GM21529 (cell line): ENCODE results near the gene BDKRB2.

Experiments used
- ATAC-seq: cut with Tn5 transposase; IDR thresholded peaks from one replicate; pipeline ENCODE4 v1.9.1; 2021; ENCODE audit not compliant: unreplicated experiment

Gene BDKRB2

DNA sequence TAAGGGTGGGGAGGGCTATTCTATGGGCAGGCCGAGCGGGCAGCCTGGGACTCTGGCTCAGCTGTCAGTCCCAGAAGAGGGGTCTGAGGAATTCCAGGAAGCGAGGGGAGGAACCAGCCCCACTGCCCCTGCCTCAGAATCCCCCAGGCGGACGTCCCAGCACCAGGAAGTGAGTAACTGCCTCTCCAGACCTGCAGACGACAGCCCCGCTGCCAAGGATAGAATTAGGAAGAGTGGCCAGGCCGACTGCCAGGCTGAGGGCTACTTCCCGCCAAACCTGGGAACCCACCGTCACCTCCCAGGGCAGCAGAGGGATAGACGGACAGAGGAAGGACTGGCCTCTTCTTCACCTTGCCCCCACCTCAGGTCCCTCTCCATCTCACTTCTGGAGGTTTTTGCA lies 6.7 kb upstream of the BDKRB2 start:
- no peak for ATAC-seq

- no peak for ATAC-seq
Observed at GRCh38 chr14:96198430-96199130, 6.1 kb upstream of the BDKRB2 start.

GRCh38 chr14:96201157-96201556 lies 3.5 kb upstream of the BDKRB2 start:
- no peak for ATAC-seq

DNA sequence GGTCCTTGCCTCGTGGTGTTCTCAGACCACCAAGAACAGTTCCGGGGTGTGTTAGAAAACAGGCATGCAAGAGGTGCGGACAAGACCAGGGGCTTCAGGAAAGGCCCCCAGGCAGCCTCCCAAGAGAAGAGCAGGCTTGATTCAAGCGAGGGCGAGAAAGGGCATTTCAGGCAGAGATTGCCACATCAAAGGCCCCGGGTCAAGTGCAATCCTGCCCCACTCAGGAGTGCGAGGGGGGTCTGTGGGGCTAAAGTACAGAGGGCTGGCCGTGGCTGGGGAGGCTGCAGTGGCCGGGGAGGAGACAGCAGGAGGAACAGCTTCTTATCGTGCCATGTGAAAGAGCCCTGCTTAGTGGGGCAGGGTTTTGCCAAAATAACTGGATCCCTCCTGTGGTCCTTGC lies 2.7 kb upstream of the BDKRB2 start:
- no peak for ATAC-seq

DNA sequence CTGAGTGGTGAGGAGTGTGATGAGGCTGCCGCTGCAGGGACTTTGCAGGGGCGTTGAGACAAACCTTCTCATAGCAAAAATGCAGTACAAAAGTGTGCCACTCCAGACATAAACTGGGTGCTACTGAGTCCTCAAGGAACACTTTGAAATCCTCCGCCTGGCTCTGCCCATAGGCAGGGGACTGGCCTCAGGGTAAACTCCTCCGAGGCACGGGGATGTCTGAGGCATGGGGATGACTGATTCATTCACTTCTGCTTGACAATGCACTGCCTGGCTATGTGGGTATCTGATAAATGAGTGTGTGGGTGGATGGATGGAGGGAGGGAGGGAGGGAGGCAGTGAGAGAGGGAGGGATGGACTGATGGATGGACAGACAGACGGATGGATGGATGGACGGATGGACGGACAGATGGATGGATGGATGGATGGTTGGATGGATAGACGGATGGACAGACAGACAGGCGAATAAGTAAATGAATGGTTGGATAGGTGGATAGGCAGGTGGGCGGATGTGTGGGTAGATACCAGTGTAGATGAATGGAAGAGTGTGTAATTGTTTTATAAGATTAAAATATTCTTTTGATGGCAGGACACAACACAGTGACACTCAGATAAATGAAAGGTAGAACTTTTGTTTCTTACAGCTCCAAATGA lies 2.1 kb upstream of the BDKRB2 start:
- ATAC-seq: no peak

- ATAC-seq: no peak
Observed at GRCh38 chr14:96203116-96203515, 1.5 kb upstream of the BDKRB2 start.

DNA sequence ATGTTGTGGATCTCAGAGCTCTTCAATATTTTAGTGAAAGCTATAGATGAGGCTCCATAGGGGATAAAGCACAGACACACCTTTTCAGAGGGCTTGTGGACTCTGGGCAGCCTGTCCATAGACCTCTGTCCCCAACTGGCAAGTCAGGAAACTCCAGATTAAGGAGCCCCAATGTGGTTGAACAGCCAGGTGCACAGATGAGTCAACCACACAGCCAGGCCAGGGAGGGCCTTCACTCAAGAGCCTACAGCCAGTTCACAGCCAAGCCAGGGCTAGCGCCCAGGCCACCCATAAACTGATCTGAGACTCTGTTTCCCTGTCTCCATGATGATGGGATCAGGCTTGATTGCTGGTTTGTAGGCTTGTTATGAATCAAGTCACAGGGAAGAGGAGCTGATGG lies 1.0 kb upstream of the BDKRB2 start:
- ATAC-seq: no peak

DNA sequence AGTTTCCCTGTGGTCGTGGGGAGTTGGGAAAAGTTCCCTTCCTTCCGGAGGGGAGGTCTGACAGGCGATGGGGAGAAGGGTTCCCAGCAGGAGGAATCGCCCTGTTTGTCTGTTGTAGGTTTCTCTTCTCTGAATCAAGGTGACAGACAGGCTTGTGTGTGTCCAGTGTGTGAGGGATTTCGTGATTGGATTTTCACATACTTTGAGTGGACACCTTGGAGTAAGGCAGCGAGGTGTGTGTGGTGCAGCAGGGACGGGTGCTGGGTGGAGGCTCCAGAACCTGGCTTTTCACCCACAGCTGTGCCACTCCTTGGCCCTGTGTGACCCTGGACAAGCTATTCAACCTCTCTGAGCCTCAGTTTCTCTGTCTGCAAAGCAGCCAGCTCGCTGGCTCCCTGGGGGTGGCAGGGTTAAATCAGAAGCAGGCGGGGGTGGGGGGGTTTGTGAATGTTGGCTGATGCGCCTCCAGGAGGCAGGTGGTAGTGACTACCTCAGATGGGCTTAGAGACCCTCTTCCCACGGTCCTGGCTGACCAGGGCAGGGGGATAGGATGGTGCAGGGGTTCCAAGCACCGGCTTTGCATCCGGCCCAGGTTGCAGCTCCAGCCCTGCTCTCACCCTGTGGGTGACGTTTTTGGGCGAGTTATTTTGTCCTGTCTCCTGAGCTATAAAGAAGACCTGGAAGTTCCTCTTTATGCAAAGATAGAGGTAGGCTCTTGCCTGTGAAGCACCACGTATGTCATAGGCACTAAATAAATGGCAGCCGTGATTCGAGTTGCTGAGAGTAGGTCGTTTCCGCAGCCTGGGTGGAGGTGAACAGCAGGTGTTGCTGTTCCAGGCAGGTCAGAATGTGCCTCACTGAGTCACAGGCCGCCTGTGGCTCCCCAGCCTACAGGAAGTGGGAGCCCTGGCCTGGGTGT lies 679 bp downstream of the BDKRB2 start:
- ATAC-seq: no peak

DNA sequence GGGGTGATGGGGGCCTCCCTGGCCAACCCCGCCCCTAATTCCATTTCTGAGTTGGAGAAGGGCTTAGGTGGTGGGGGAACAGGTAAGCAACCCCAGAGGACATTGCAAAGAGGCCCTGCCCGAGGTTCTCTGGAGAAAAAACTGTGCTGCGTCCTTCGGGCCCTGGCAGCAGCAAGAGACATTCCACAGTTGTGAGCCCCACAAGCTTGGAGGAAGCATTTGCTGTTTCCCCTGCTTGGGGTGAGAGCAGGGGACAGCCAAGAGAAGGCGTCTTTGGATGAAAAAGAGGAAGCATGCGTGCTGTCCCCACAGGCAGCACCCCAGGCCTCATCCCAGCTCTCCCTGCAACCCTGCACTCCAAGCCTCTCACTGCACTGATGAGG lies 1.3 kb downstream of the BDKRB2 start:
- no peak for ATAC-seq

DNA sequence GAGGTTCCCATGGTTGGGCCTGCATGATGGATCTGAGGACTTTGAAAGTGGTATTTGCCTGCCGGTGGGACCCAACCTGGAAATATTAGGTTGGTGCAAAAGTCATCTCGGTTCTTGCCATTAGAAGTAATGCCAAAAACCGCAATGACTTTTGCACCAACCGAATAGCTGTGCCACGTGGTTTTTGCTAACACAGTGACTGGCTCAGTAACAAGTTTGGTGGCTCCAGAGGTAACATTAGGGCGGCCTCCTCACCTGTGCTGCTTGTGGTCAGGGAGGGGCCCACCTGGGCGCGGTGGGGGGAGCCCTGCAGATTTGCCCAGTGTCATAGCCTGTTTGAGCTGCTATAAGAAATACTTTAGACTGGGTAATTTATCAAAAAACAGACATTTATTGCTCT lies 1.8 kb downstream of the BDKRB2 start:
- no peak for ATAC-seq

- no peak for ATAC-seq
Observed at GRCh38 chr14:96207686-96208085, 3.0 kb downstream of the BDKRB2 start.

DNA sequence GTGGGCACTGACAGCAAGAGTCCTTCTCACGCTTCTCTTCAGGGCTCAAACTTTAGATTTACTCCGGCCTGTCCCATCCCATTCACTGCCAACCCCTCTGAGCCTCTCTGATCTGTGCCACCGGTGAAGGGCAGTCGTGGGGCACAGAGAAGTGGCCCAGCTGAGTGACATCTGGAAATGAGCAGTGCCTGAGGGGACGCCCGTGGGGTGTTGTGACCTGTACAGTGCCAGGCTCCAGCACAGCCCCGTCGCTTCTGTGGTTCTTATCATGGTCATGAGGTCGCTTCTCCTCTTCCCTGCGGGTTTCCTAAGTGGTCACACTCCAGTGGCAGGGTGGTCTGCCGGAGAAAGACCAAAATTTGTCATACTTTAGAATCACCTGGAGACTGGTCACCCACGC lies 4.1 kb downstream of the BDKRB2 start:
- ATAC-seq: no peak

DNA sequence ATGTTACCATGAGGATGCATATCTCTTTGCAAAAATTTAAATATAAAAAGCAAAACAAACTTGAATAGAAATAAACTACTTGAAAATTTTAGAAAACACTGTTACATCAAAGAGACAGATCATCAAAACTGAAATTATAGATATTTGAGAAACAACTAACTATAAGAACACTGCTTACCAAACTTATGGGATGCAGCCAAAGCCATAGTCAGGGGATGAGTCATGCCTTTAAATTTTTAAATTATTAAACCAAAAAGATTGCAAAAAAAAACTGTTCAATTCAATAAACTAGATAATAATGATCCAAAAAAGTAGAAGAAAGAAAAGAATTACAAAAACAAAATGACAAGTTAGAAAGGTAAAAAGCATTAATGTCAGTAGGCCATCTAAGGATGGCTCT lies 7.5 kb downstream of the BDKRB2 start:
- no peak for ATAC-seq

DNA sequence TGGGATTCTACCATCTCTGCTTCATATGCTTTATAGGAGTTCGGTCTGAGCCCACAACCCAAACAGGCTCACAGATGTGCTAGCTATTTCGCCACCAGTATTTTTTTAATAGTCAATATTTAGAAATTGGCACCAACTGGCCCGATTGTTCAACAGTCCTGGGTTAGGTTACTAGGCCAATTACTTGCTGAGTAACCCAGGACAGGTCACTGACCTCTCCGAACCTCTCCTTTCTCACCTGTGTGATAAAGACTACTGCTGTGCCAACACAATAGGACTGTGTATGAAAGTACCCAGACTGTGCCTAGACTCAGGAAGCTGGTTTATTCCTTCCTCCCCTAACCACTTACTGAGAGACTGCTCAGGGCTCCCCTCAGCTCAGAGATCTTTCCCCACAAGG lies 8.3 kb downstream of the BDKRB2 start:
- ATAC-seq: no peak

- no peak for ATAC-seq
Observed at GRCh38 chr14:96213871-96214465, 9.3 kb downstream of the BDKRB2 start.

DNA sequence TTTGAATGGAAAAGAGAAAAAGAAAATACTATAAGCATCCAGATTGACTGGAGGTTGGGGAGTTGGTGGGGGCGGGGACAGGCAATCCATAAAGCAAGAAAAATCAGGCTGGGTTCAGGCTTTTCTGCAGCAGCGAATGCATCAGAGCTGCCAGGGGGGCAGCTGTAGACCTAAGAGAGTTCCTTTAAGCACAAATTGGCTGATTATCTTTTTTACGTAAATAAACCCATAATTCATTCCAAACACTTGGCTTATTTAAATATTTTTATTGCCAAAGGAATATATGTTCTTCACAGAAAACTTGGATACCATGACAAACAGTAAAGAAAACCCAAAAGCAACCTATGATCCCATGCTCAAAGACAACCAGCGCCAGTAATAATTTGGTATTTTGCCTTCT lies 10.2 kb downstream of the BDKRB2 start:
- no peak for ATAC-seq

DNA sequence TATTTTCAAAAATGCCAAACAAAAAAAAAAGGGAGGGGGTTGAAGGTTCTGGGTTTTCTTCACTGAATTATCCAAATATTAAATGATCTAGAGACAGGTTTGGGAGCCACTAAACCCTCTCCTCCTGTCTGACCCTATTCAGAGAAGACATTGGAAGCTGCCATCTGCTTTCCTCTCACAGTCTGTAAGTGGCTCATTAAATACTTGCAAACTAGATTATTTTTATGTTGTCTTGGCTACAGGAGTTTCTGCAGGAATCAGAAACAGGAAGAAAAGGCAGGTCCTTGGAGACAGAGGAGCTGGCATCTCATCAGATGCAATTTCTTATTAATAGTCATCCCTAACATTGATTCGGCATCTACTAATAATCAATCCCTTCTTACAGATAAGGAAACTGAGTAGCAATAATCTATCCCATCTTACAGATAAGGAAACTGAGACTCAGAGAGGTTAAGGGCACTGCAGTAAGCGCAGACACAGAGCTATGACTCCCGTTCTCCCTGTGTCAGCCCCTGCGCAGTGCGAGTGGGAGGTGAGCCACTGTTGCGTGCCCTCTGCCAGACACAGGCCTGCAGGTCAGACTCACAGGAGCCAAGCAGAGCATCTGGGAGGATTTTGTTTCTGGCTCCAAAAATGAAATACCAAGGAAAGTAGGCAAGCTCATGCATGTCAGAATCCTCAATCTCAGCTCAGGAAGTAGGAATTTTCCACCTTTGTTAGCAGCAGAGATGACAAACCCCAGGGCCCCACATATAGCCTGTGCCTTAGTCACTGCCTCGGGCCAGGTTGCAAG lies 11.0 kb downstream of the BDKRB2 start:
- ATAC-seq: no peak

GRCh38 chr14:96216627-96217026 lies 12.0 kb downstream of the BDKRB2 start:
- ATAC-seq: no peak

GRCh38 chr14:96217376-96217913 lies 12.8 kb downstream of the BDKRB2 start:
- no peak for ATAC-seq

DNA sequence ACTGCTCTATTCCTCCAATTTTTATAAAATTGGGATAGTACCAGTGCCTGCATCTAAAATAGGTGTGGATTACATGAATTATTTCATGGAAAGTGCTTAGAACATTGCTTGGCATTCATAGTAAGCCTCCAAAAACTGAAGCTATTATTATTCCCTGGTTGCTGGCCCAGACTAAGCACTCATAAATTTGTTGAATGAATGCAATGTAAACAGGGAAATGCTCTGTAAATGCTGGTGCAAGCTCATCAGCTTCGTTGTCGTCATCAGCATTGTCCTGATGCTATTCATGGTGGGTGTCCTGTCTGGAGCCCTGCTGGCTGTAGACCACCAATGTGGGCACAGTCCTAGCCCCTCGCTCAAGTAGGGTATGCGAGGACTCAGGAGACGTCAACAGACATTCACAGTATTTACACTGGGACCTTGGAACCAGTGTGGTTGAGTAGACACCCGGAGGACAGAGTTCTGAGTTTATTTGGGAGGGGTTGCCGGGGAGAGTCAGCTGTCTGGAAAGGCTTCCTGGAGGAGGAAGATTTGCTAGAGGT lies 16.5 kb downstream of the BDKRB2 start:
- no peak for ATAC-seq
